ENCODE measurements around the gene SPAG16.

DNA sequence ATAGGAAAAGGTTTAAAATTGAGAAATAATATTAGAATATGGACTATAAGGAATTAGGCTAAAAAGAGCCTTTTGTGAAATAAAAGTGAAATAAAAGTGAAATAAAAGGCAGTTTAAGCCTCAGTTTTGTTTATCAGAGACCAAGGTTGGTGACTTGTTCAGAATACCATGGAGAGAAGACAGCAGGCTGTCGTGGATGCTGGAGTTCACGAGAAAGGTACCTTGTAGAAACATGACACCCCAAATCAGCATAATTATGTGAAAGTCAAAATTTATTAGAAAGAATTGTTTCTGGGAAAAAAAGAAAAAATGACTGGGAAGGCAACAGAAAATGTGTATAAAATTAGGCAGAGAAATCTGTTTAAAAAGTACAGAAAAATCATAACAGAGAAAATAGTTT is 46.5 kb upstream of the SPAG16 start:
- TF ChIP-seq, protein P1, sequence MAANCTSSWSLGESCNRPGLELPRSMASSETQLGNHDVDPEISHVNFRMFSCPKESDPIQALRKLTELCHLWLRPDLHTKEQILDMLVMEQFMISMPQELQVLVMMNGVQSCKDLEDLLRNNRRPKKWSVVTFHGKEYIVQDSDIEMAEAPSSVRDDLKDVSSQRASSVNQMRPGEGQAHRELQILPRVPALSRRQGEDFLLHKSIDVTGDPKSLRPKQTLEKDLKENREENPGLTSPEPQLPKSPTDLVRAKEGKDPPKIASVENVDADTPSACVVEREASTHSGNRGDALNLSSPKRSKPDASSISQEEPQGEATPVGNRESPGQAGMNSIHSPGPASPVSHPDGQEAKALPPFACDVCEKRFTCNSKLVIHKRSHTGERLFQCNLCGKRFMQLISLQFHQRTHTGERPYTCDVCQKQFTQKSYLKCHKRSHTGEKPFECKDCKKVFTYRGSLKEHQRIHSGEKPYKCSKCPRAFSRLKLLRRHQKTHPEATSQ (tag by site-specific recombination; IDR thresholded peaks at IDR 0.05), result no peak
- TF ChIP-seq ZNF138 (tag by site-specific recombination; IDR thresholded peaks at IDR 0.05; ENCODE audit: borderline replicate concordance) (no peak), ZNF837 (tag by site-specific recombination; IDR thresholded peaks at IDR 0.05) (no peak)
- TF ChIP-seq, protein P2, sequence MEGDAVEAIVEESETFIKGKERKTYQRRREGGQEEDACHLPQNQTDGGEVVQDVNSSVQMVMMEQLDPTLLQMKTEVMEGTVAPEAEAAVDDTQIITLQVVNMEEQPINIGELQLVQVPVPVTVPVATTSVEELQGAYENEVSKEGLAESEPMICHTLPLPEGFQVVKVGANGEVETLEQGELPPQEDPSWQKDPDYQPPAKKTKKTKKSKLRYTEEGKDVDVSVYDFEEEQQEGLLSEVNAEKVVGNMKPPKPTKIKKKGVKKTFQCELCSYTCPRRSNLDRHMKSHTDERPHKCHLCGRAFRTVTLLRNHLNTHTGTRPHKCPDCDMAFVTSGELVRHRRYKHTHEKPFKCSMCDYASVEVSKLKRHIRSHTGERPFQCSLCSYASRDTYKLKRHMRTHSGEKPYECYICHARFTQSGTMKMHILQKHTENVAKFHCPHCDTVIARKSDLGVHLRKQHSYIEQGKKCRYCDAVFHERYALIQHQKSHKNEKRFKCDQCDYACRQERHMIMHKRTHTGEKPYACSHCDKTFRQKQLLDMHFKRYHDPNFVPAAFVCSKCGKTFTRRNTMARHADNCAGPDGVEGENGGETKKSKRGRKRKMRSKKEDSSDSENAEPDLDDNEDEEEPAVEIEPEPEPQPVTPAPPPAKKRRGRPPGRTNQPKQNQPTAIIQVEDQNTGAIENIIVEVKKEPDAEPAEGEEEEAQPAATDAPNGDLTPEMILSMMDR (tag by site-specific recombination; IDR thresholded peaks at IDR 0.05), result no peak
- TF ChIP-seq, protein P3, sequence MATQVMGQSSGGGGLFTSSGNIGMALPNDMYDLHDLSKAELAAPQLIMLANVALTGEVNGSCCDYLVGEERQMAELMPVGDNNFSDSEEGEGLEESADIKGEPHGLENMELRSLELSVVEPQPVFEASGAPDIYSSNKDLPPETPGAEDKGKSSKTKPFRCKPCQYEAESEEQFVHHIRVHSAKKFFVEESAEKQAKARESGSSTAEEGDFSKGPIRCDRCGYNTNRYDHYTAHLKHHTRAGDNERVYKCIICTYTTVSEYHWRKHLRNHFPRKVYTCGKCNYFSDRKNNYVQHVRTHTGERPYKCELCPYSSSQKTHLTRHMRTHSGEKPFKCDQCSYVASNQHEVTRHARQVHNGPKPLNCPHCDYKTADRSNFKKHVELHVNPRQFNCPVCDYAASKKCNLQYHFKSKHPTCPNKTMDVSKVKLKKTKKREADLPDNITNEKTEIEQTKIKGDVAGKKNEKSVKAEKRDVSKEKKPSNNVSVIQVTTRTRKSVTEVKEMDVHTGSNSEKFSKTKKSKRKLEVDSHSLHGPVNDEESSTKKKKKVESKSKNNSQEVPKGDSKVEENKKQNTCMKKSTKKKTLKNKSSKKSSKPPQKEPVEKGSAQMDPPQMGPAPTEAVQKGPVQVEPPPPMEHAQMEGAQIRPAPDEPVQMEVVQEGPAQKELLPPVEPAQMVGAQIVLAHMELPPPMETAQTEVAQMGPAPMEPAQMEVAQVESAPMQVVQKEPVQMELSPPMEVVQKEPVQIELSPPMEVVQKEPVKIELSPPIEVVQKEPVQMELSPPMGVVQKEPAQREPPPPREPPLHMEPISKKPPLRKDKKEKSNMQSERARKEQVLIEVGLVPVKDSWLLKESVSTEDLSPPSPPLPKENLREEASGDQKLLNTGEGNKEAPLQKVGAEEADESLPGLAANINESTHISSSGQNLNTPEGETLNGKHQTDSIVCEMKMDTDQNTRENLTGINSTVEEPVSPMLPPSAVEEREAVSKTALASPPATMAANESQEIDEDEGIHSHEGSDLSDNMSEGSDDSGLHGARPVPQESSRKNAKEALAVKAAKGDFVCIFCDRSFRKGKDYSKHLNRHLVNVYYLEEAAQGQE (tag by site-specific recombination; IDR thresholded peaks at IDR 0.05), result no peak
